NCI-H524 treated with DMSO at 0.1 percent for 48 hours (cell line): Measurements from ENCODE around the gene AHRR.
"Not testable (repeated sequence)": the region's sequence is repeated elsewhere in the genome, so short reads cannot be mapped to it uniquely, and the experiment has no call there.

Experiments
- DNase-seq: peaks from one replicate; lab custom pipeline; 2025; lab: John Stamatoyannopoulos, UW

AHRR gene

GRCh38 chr5:321230-321725 is at the start of gene AHRR:
Gene AHRR (plus strand): TSS chr5:321714. CDS start chr5:343903, 22,189 bp downstream.
- no peak for DNase-seq

GRCh38 chr5:271828-272167 is 49.7 kb upstream of the AHRR start:
- not testable (repeated sequence) for DNase-seq

- not testable (repeated sequence) for DNase-seq
Measured at GRCh38 chr5:273091-273490, 48.4 kb upstream of the AHRR start.

- not testable (repeated sequence) for DNase-seq
Measured at GRCh38 chr5:273491-273890, 48.0 kb upstream of the AHRR start.

GRCh38 chr5:274346-274745 is 47.2 kb upstream of the AHRR start:
- DNase-seq, result not testable (repeated sequence)

- DNase-seq, result no peak
Measured at GRCh38 chr5:278646-279045, 42.9 kb upstream of the AHRR start.

GRCh38 chr5:279051-279665 is 42.4 kb upstream of the AHRR start:
- DNase-seq, result not testable (repeated sequence)

GRCh38 chr5:285991-286557 is 35.4 kb upstream of the AHRR start:
- DNase-seq, result no peak

GRCh38 chr5:290200-290599 is 31.3 kb upstream of the AHRR start:
- DNase-seq, result not testable (repeated sequence)

GRCh38 chr5:291345-291744 is 30.2 kb upstream of the AHRR start:
- DNase-seq, result not testable (repeated sequence)

- not testable (repeated sequence) for DNase-seq
Measured at GRCh38 chr5:294788-295187, 26.7 kb upstream of the AHRR start.

GRCh38 chr5:296207-296606 is 25.3 kb upstream of the AHRR start:
- DNase-seq, result not testable (repeated sequence)

- not testable (repeated sequence) for DNase-seq
Measured at GRCh38 chr5:296954-297353, 24.6 kb upstream of the AHRR start.

- not testable (repeated sequence) for DNase-seq
Measured at GRCh38 chr5:297448-297847, 24.1 kb upstream of the AHRR start.

GRCh38 chr5:297991-298736 is 23.4 kb upstream of the AHRR start:
- DNase-seq, result not testable (repeated sequence)

GRCh38 chr5:298737-299125 is 22.8 kb upstream of the AHRR start:
- no peak for DNase-seq

GRCh38 chr5:299921-300320 is 21.6 kb upstream of the AHRR start:
- not testable (repeated sequence) for DNase-seq

GRCh38 chr5:300691-301435 is 20.7 kb upstream of the AHRR start:
- DNase-seq, result not testable (repeated sequence)

- not testable (repeated sequence) for DNase-seq
Measured at GRCh38 chr5:302416-302815, 19.1 kb upstream of the AHRR start.

- DNase-seq, result no peak
Measured at GRCh38 chr5:302966-303365, 18.5 kb upstream of the AHRR start.

GRCh38 chr5:303741-304140 is 17.8 kb upstream of the AHRR start:
- DNase-seq, result not testable (repeated sequence)

- no peak for DNase-seq
Measured at GRCh38 chr5:305050-305449, 16.5 kb upstream of the AHRR start.
